ENCODE measurements around the gene PDXK. TPM values are rescaled to one million over a fixed set of nuclear protein-coding genes. Genes with fewer than 3 reads are reported as not detected.

The PDXK gene
- polyA plus RNA-seq, 4 donors = 65.4 to 105 (median 67.6) TPM

GRCh38 chr21:43749651-43750262 lies 30.8 kb downstream of the PDXK start:
- Histone ChIP-seq H3K36me3 (ENCODE audit: control insufficient read depth in 3 of 3, insufficient read depth in 2 of 3, low read depth in 1 of 3, low read length in 3 of 3) (peaks cover 16 to 99% (median 25%) of the 10 kb centered on the region in 3 donors), H3K27me3 (ENCODE audit: control insufficient read depth in 3 of 3, insufficient read depth in 3 of 3, low read length in 3 of 3) (no peaks in the 10 kb centered on the region), H3K4me1 (ENCODE audit: control insufficient read depth in 3 of 3, insufficient read depth in 2 of 3, low read depth in 1 of 3, low read length in 2 of 3) (no peaks in the 10 kb centered on the region), H3K4me3 (ENCODE audit: low read depth in 1 of 3, low read length in 3 of 3) (no peak overlapping the region), H3K9me3 (ENCODE audit: control insufficient read depth in 2 of 2, insufficient read depth in 1 of 2, low read depth in 1 of 2, low read length in 1 of 2) (no peaks in the 10 kb centered on the region), H3K27ac (ENCODE audit: low read depth in 1 of 3, low read length in 2 of 3) (no peak overlapping the region)
- WGBS, 3 donors = 86 to 92% (median 88%) methylated on average over 13 to 18 of the region's 18 CpGs
- FAIRE-seq = no peak
- no peak for DNase-seq

- no peak for FAIRE-seq
- peaks cover 19 to 100% (median 24%) of the 10 kb centered on the region in 3 donors for H3K36me3 ChIP-seq (ENCODE audit: control insufficient read depth in 3 of 3, insufficient read depth in 2 of 3, low read depth in 1 of 3, low read length in 3 of 3)
Measured at GRCh38 chr21:43750339-43751033, 31.6 kb downstream of the PDXK start.

GRCh38 chr21:43751955-43752591 lies 33.1 kb downstream of the PDXK start:
- Histone ChIP-seq H3K9me3 (ENCODE audit: control insufficient read depth in 2 of 2, insufficient read depth in 1 of 2, low read depth in 1 of 2, low read length in 1 of 2) (no peaks in the 10 kb centered on the region), H3K4me1 (ENCODE audit: control insufficient read depth in 3 of 3, insufficient read depth in 2 of 3, low read depth in 1 of 3, low read length in 2 of 3) (no peaks in the 10 kb centered on the region), H3K27me3 (ENCODE audit: control insufficient read depth in 3 of 3, insufficient read depth in 3 of 3, low read length in 3 of 3) (no peaks in the 10 kb centered on the region), H3K36me3 (ENCODE audit: control insufficient read depth in 3 of 3, insufficient read depth in 2 of 3, low read depth in 1 of 3, low read length in 3 of 3) (peaks cover 17 to 100% (median 31%) of the 10 kb centered on the region in 3 donors), H3K4me3 (ENCODE audit: low read depth in 1 of 3, low read length in 3 of 3) (no peak overlapping the region), H3K27ac (ENCODE audit: low read depth in 1 of 3, low read length in 2 of 3) (no peak overlapping the region)
- DNase-seq (no peak), FAIRE-seq (no peak)
- 93 to 97% (median 95%) methylated on average over 30 to 31 of the region's 31 CpGs for WGBS, 3 donors

More at GRCh38 chr21:43750339-43751033, 31.6 kb downstream of the PDXK start:
- DNase-seq = no peak
- no peak overlapping the region for H3K4me3 ChIP-seq (ENCODE audit: low read depth in 1 of 3, low read length in 3 of 3)
- H3K27me3 ChIP-seq (ENCODE audit: control insufficient read depth in 3 of 3, insufficient read depth in 3 of 3, low read length in 3 of 3) = no peaks in the 10 kb centered on the region
- 91 to 96% (median 93%) methylated on average over 28 of the region's 28 CpGs for WGBS, 3 donors
- H3K27ac ChIP-seq (ENCODE audit: low read depth in 1 of 3, low read length in 2 of 3) = no peak overlapping the region
- no peaks in the 10 kb centered on the region for H3K4me1 ChIP-seq (ENCODE audit: control insufficient read depth in 3 of 3, insufficient read depth in 2 of 3, low read depth in 1 of 3, low read length in 2 of 3)
- no peaks in the 10 kb centered on the region for H3K9me3 ChIP-seq (ENCODE audit: control insufficient read depth in 2 of 2, insufficient read depth in 1 of 2, low read depth in 1 of 2, low read length in 1 of 2)

GRCh38 chr21:43752758-43753438 lies 34.0 kb downstream of the PDXK start:
- DNase-seq = no peak
- 85 to 93% (median 91%) methylated on average over 28 of the region's 28 CpGs for WGBS, 3 donors
- no peak for FAIRE-seq
- no peaks in the 10 kb centered on the region for H3K9me3 ChIP-seq (ENCODE audit: control insufficient read depth in 2 of 2, insufficient read depth in 1 of 2, low read depth in 1 of 2, low read length in 1 of 2)
- peaks cover 10 to 100% (median 27%) of the 10 kb centered on the region in 3 donors for H3K36me3 ChIP-seq (ENCODE audit: control insufficient read depth in 3 of 3, insufficient read depth in 2 of 3, low read depth in 1 of 3, low read length in 3 of 3)
- H3K27me3 ChIP-seq (ENCODE audit: control insufficient read depth in 3 of 3, insufficient read depth in 3 of 3, low read length in 3 of 3) = no peaks in the 10 kb centered on the region
- H3K4me1 ChIP-seq (ENCODE audit: control insufficient read depth in 3 of 3, insufficient read depth in 2 of 3, low read depth in 1 of 3, low read length in 2 of 3) = no peaks in the 10 kb centered on the region
- H3K4me3 ChIP-seq (ENCODE audit: low read depth in 1 of 3, low read length in 3 of 3) = no peak overlapping the region
- H3K27ac ChIP-seq (ENCODE audit: low read depth in 1 of 3, low read length in 2 of 3) = no peak overlapping the region

- peaks cover 10 to 100% (median 26%) of the 10 kb centered on the region in 3 donors for H3K36me3 ChIP-seq (ENCODE audit: control insufficient read depth in 3 of 3, insufficient read depth in 2 of 3, low read depth in 1 of 3, low read length in 3 of 3)
- FAIRE-seq = no peak
Measured at GRCh38 chr21:43753439-43753799, 34.5 kb downstream of the PDXK start.

GRCh38 chr21:43754948-43755781 lies 36.2 kb downstream of the PDXK start:
- WGBS, 3 donors = 81 to 89% (median 85%) methylated on average over 26 of the region's 26 CpGs
- H3K4me1 ChIP-seq (ENCODE audit: control insufficient read depth in 3 of 3, insufficient read depth in 2 of 3, low read depth in 1 of 3, low read length in 2 of 3) = no peaks in the 10 kb centered on the region
- no peaks in the 10 kb centered on the region for H3K9me3 ChIP-seq (ENCODE audit: control insufficient read depth in 2 of 2, insufficient read depth in 1 of 2, low read depth in 1 of 2, low read length in 1 of 2)
- H3K27ac ChIP-seq (ENCODE audit: low read depth in 1 of 3, low read length in 2 of 3) = no peak overlapping the region
- DNase-seq = no peak
- H3K27me3 ChIP-seq (ENCODE audit: control insufficient read depth in 3 of 3, insufficient read depth in 3 of 3, low read length in 3 of 3) = no peaks in the 10 kb centered on the region
- no peak for FAIRE-seq
- peaks cover 13 to 97% (median 28%) of the 10 kb centered on the region in 3 donors for H3K36me3 ChIP-seq (ENCODE audit: control insufficient read depth in 3 of 3, insufficient read depth in 2 of 3, low read depth in 1 of 3, low read length in 3 of 3)
- H3K4me3 ChIP-seq (ENCODE audit: low read depth in 1 of 3, low read length in 3 of 3) = no peak overlapping the region

More at GRCh38 chr21:43753439-43753799, 34.5 kb downstream of the PDXK start:
- no peaks in the 10 kb centered on the region for H3K4me1 ChIP-seq (ENCODE audit: control insufficient read depth in 3 of 3, insufficient read depth in 2 of 3, low read depth in 1 of 3, low read length in 2 of 3)
- DNase-seq = no peak
- no peak overlapping the region for H3K4me3 ChIP-seq (ENCODE audit: low read depth in 1 of 3, low read length in 3 of 3)
- no peaks in the 10 kb centered on the region for H3K27me3 ChIP-seq (ENCODE audit: control insufficient read depth in 3 of 3, insufficient read depth in 3 of 3, low read length in 3 of 3)
- no peak overlapping the region for H3K27ac ChIP-seq (ENCODE audit: low read depth in 1 of 3, low read length in 2 of 3)
- 96 to 98% (median 96%) methylated on average over 16 of the region's 16 CpGs for WGBS, 3 donors
- no peaks in the 10 kb centered on the region for H3K9me3 ChIP-seq (ENCODE audit: control insufficient read depth in 2 of 2, insufficient read depth in 1 of 2, low read depth in 1 of 2, low read length in 1 of 2)

GRCh38 chr21:43755820-43756594 lies 37.1 kb downstream of the PDXK start:
- DNase-seq (no peak), FAIRE-seq (no peak)
- WGBS, 3 donors = 95 to 98% (median 96%) methylated on average over 36 to 37 of the region's 37 CpGs
- H3K27me3 ChIP-seq (ENCODE audit: control insufficient read depth in 3 of 3, insufficient read depth in 3 of 3, low read length in 3 of 3) = no peaks in the 10 kb centered on the region
- H3K4me1 ChIP-seq (ENCODE audit: control insufficient read depth in 3 of 3, insufficient read depth in 2 of 3, low read depth in 1 of 3, low read length in 2 of 3) = no peaks in the 10 kb centered on the region
- no peak overlapping the region for H3K27ac ChIP-seq (ENCODE audit: low read depth in 1 of 3, low read length in 2 of 3)
- no peaks in the 10 kb centered on the region for H3K9me3 ChIP-seq (ENCODE audit: control insufficient read depth in 2 of 2, insufficient read depth in 1 of 2, low read depth in 1 of 2, low read length in 1 of 2)
- H3K4me3 ChIP-seq (ENCODE audit: low read depth in 1 of 3, low read length in 3 of 3) = no peak overlapping the region
- H3K36me3 ChIP-seq (ENCODE audit: control insufficient read depth in 3 of 3, insufficient read depth in 2 of 3, low read depth in 1 of 3, low read length in 3 of 3) = peaks cover 13 to 96% (median 25%) of the 10 kb centered on the region in 3 donors
